ENCODE measurements around the gene NOTCH1.

NOTCH1 gene

DNA sequence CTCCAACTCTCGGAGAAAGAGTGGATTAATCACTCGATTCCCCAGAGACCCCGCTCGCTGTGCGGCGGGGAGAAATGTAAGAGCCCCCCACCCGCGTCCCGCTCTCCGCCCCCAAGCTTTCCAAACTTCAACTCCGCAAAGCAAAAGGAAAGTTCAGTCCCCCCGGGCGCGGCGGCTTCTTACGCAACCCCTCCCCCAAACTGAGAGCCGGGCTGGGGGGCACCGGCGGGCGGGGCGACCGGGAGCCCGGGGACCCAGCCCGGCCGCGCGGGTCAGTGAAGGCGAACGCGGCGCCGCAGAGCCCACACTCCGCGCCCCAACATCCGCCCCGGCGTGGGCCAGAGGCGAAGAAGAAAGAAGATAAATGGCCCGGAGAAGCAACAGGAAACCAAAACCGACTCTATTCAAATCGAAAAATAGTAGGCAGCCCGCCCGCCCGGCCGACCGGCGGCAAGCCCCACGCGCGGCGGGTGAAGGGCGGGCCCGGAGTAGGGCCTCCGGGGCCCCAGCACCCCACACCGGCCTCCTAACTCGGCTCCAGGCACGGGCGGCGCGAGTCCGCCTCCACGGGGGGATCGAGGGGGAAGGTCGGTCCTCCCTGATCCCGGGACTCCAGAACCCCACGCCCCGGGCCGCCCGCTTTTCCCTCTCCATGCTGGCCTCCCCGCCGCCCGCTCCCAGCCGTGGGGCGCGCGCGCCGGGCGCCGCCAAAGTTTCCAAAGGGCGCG, 720 bp downstream of the NOTCH1 start:
- DNase-seq: peak; percentile 28 to 78 (median 43)

GRCh38 chr9:136544548-136544963, 1.3 kb downstream of the NOTCH1 start:
- peak in 4 of 5 experiments; percentile 25 to 44 (median 35) for DNase-seq

GRCh38 chr9:136543830-136544547, 1.9 kb downstream of the NOTCH1 start:
- DNase-seq: no peak

GRCh38 chr9:136543280-136543679, 2.6 kb downstream of the NOTCH1 start:
- no peak for DNase-seq

DNA sequence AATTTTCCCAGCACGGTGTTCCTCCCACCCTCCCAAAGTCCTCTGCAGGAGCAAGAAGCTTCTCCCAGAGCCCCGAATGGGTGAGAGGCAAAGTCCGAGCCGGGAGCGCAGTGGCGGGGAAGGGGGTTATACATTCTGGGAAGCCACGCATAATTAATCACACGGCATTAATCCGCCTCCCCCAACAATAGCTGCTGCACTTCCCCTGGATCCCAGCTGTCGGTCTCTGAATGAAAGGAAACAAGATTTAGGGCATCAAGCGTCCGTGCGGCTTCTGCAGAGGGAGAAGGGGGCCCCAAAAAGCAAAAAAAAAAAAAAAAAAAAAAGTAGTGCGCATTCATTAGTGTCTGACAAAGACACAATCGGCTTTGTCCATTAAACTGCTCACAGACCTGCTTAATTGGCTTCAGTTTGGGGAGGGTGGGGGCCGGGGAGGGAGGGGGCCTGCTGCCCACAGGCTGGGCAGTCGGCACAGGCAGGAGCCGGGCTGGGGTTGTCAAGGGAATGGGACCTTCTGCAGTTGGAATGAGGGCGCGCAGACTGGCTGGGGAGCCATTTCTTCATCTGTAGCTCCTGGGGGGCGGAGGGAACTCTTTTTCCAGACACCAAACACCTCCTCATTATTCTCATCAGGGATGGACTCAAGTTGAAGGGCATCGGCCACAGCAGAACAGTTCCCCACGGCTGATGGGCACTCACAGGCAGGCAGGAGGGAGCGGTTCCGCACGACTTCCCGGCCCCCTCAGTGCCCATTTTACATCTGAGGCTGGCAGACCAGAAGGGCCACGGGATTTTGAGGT, 3.4 kb downstream of the NOTCH1 start:
- DNase-seq: no peak

- no peak for DNase-seq
These were observed 4.1 kb downstream of the NOTCH1 start for GRCh38 chr9:136541709-136542108.

GRCh38 chr9:136541179-136541578, 4.7 kb downstream of the NOTCH1 start:
- no peak for DNase-seq

DNA sequence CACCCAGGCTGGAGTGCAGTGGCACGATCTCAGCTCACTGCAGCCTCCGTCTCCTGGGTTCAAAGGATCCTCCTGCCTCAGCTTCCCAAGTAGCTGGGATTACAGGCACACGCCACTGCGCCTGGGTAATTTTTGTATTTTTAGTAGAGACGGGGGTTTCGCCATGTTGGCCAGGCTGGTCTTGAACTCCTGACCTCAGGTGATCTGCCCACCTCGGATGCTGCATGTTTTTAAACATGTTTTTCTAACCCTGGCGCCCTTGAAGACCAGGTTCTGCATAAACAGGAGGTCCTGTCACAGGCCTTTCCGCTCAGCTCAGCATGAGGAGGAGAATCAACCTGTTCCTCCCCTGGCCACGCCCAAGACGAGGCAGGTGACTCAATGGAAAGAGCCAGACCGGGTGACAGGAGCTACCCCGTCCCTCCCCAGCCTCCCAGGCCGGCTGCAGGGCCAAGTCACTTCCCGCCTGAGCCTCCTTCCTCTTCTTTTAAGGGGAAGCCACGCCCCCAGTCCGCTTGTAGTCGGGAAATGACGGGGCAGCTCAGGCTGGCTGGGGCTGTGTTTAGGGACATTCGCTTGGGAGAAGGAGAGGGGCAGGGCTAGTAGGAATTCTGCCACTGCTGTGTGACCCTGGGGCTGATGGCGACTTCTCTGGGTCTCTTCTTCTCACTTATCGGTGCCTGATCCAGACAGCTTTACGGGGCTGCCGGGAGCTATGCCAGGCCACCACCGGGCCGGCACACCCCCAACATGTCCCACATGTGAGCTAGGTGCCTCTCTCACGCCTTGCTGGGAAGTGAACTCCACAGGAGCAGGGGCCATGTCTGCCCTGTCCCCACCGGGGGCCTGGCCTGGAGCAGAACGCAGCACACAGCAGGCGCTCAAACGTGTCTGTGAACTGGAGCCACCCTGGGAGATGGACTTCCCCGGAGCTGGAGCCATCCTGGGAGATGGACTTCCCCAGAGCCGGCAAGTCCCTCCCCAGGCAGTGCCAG, 6.1 kb downstream of the NOTCH1 start:
- DNase-seq: peak; percentile 61 to 93 (median 79)

GRCh38 chr9:136538599-136539426, 7.0 kb downstream of the NOTCH1 start:
- peak in 4 of 5 experiments; percentile 26 to 83 (median 64) for DNase-seq

DNA sequence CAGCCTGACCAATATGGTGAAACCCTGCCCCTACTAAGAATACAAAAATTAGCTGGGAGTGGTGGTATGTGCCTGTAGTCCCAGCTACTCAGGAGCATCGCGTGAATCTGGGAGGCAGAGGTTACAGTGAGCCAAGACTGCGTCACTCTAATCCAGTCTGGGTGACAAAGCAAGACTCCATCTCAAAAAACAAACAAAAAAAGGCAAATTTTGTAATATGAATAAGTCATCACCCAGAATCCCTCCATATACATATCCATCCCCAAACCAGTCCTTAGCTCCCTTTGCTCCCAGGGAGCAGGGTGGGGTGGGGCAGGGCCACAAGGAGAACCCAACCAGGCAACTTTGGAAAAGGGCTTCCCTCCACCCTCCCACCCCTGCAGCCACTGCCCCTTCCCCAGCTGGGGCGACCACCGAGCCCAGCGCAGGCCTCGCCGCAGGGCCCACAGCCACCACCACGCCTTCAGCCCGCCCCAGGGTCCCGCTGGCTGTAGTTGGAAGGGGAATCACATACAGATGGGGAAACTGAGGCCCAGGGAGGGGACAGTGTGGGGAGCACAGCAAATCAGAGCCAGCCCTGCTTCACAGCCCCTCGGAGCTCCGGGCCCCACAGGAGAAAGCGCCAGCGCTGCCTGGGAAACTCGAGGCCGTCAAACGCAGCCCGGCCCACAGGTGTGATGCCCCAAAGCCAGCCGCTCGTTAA, 7.8 kb downstream of the NOTCH1 start:
- no peak for DNase-seq

DNA sequence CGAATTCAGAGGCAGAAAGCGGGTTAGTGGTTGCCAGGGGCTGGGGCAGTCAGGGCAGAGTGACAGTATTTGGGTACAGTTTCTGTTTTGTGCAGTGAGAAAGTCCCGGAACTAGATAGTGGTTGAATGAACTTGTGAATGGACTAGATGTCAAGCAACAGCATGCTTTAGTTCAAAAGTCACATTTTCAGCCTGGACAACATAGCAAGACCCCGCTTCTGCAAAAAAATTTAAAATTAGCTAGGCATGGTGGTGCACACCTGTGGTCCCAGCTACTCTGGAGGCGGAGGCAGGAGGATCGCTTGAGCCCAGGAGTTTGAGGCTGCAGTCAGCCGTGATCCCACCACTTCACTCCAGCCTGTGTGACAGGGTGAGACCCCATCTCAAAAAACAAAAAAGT, 8.4 kb downstream of the NOTCH1 start:
- DNase-seq: no peak

DNA sequence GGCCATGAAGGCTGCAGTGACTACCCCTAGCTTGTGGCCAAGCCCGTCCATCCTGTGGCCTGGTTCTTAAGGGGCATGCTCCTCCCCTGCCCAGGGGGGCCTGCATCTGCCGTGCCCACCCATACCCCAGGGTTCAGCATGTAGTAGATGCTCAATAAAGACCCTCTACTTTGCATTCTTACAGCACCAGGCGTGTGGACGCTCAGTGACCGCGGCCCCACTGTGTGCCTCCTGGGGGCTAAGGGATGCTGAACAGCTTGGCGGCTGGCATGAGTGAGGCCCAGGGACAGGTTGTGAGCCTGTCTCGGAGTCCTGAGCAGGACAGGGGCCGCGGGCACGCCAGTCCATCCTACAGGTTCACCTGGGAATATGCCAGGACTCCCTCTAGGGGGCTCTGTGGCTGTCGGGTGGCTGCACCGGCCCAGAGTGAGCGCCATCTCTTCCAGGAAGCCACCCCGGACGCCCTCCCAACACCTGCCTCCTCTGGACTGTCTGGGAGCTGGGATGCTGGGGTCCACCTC, 9.1 kb downstream of the NOTCH1 start:
- no peak for DNase-seq

- DNase-seq: no peak
These were observed 9.7 kb downstream of the NOTCH1 start for GRCh38 chr9:136536051-136536720.

- DNase-seq: no peak
These were observed 10.8 kb downstream of the NOTCH1 start for GRCh38 chr9:136535070-136535469.

GRCh38 chr9:136534366-136534765, 11.5 kb downstream of the NOTCH1 start:
- DNase-seq: no peak

DNA sequence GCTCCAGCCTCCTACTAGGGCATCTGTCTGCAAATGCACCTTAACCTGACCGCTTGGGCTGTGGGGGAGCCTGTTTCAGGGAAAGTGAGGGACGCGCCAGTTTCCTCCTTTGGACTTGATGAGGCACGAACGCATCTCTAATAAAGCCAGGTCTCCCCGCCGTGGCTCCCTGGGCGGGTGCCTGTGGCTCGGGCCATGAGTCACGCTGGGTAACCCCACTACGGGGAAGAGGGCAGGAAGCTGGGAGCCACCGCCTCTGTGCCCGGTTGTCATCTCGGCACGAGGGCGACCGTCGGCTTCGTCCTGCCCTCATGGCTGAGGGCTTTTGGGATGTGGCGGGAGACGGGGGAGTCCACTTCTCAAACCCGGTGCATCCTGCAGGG, 12.1 kb downstream of the NOTCH1 start:
- peak; percentile 32 to 81 (median 62) for DNase-seq

DNA sequence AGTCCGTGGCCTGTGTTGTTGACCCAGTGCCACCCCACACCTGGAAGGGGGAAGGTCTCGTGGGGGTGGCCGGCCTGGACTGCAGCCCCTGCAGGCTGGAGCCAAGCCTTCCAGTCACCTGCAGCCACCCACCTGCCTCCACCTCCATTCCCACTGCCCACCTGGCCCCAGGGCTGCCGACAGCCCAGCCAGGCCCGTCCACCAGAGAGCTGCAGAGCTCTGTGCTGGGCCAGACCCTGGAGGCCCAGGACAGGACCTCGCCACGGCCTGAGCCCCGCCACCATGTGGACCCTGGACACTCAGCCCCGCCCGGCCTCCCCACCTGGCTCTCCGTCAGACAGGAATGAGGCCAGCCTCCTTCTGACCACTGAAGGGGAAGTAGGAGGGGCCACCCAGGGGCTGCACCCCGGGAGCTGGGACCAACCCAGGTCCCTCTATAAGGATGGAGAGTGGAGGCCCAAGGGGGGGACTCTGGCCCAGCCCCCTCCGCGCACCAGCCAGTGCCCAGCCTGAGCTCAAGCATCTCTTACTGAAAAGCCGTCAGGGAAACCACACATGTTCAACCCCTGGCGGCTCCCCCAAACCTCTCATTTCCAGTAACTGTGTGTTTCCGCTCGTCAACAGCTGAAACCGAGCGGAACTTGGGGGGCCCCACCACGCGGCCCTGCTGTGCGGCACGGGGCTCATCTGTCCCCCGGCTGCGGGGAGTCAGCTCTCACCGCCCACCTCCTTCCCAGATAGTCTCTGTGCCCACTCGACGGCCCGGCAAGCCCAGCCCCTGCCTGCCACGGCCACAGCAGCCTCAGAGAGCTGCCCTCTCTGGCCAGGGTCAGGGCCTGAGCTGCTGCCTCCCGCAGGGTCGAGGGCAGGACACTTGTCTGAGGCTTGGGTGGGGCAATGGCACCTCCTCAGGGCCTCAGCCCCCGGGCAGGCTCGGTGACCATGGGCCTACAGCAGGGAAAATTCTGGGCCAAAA, 12.8 kb downstream of the NOTCH1 start:
- DNase-seq: peak in 4 of 5 experiments; percentile 31 to 91 (median 61)

Measured in T-helper 2 cell (primary cell).